ENCODE results near the gene DLX2.

Gene DLX2

GRCh38 chr2:172094294-172095145, 8.2 kb downstream of the DLX2 start:
- DNase-seq, result peak in 1 of 2 experiments; percentile 22

- no peak for DNase-seq
Observed at GRCh38 chr2:172093416-172094293, 9.0 kb downstream of the DLX2 start.

- no peak for DNase-seq
Observed at GRCh38 chr2:172092716-172093415, 9.8 kb downstream of the DLX2 start.

- peak; percentile 84 to 96 for DNase-seq
Observed at GRCh38 chr2:172091761-172092566, 10.7 kb downstream of the DLX2 start.

GRCh38 chr2:172091000-172091641, 11.6 kb downstream of the DLX2 start:
- no peak for DNase-seq

GRCh38 chr2:172090044-172090961, 12.4 kb downstream of the DLX2 start:
- DNase-seq, result no peak

- DNase-seq, result no peak
Observed at GRCh38 chr2:172089633-172090032, 13.1 kb downstream of the DLX2 start.

GRCh38 chr2:172089005-172089504, 13.6 kb downstream of the DLX2 start:
- DNase-seq, result no peak

GRCh38 chr2:172088245-172089004, 14.3 kb downstream of the DLX2 start:
- no peak for DNase-seq

- no peak for DNase-seq
Observed at GRCh38 chr2:172087780-172088244, 14.9 kb downstream of the DLX2 start.

- no peak for DNase-seq
Observed at GRCh38 chr2:172087207-172087779, 15.4 kb downstream of the DLX2 start.

GRCh38 chr2:172086241-172087206, 16.2 kb downstream of the DLX2 start:
- peak; percentile 41 to 72 for DNase-seq

- no peak for DNase-seq
Observed at GRCh38 chr2:172085460-172086159, 17.1 kb downstream of the DLX2 start, which contains the start of gene DLX1. Gene DLX1 (plus strand): TSS chr2:172085507. CDS start chr2:172085678, 171 bp downstream.

- peak; percentile 94 to 97 for DNase-seq
Observed at GRCh38 chr2:172084645-172085459, 17.8 kb downstream of the DLX2 start.

GRCh38 chr2:172084395-172084644, 18.4 kb downstream of the DLX2 start:
- DNase-seq, result no peak

GRCh38 chr2:172083628-172084394, 18.9 kb downstream of the DLX2 start:
- DNase-seq, result no peak

Data from NCI-H2081 (cell line).